H1 (cell line): Measurements from ENCODE around the gene SOX13. TPM values are rescaled to one million over a fixed set of nuclear protein-coding genes. Genes with fewer than 3 reads are reported as not detected.

Experiments
- CHD7 ChIP-seq: fragments of 300-600 bp; sonication (generic); IDR thresholded peaks from 2 replicates; pipeline ENCODE4 v1.7.1; 2012; ENCODE audit warnings: low read length, moderate library complexity, mild to moderate bottlenecking, inconsistent platforms; ENCODE audit not compliant: insufficient replicate concordance
- E2F6 ChIP-seq: IDR thresholded peaks from 2 replicates; pipeline ENCODE4 v1.6.1; 2012; ENCODE audit warnings: inconsistent platforms
- NANOG ChIP-seq: IDR thresholded peaks from 2 replicates; pipeline ENCODE4 v1.6.1; 2011; ENCODE audit warnings: low read length, low read depth, mild to moderate bottlenecking, inconsistent platforms; ENCODE audit not compliant: insufficient read depth, poor library complexity, severe bottlenecking
- SAP30 ChIP-seq: fragments of 300-600 bp; sonication (generic); IDR thresholded peaks from 2 replicates; pipeline ENCODE4 v1.7.1; 2012; ENCODE audit warnings: low read length, moderate library complexity, mild to moderate bottlenecking, inconsistent platforms; ENCODE audit not compliant: insufficient read depth, insufficient replicate concordance
- TAF7 ChIP-seq: optimal IDR thresholded peaks from 2 replicates; pipeline ENCODE3; 2011; ENCODE audit warnings: low read depth, mild to moderate bottlenecking, inconsistent platforms, low read length, moderate library complexity, borderline replicate concordance
- polyA plus RNA-seq, 7 experiments: library from polyadenylated mRNA; depleted of rRNA in 3 of 7; stranded (reverse) in 5 of 7; unstranded in 2 of 7; fragments of >200 nt in 5 of 7; fragments of 200-250 nt in 2 of 7; gene quantifications; 1 replicate in 5 of 7; 2 replicates in 1 of 7; 4 replicates in 1 of 7; pipeline versions ENCODE4 v1.2.1 to v1.2.3, GENCODE V29; 2011 to 2013; ENCODE audit warnings: missing spikeins in 2 of 7, mixed read lengths in 2 of 7
- total RNA-seq: library from RNA; stranded (reverse); fragmentation: NEBNext Ultra II Directional; extraction: Animal tissue kit (Norgen Biotek cat#: 25700); gene quantifications from 2 replicates; pipeline ENCODE4 v1.2.1, GENCODE V29; 2021

Gene SOX13
- total and polyA plus RNA-seq, 2 of the 8 experiments (the other 6 are each of a cell fraction or from before 2014, with no cell fraction given) = 113 to 173 TPM

DNA sequence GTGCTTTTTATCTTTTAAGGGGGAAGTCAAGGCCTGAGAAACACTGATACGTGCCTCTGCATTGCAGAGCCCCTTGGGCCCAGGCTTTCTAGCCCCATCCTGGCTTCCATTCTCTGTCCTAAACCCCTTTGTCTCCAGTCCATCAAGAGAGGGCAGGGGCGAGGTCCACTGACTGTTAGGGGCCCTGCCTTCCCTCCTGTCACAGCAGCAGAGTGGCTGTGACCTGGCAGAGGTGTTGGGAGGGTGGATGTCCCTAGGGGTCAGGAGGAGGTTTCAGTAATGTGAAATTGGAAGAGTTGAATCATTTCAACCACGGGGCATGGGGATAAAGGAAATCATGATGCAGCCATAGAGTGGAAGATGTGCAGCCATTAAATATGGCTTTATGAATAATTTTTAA is 24.0 kb downstream of the SOX13 start (continued):
- TF ChIP-seq CHD7 (no peak), NANOG (no peak), TAF7 (no peak), E2F6 (no peak), SAP30 (no peak)
- TF ChIP-seq, all 59 proteins: peak for 0
